HEK293 (cell line): ENCODE results near the gene CDX1.

Experiments used
- CTCF ChIA-PET: fragments of 350-600 bp; formaldehyde crosslinking; extraction: SDS; loops from one replicate; lab custom pipeline; 2021; ENCODE audit warnings: antibody characterized with exemption; lab: Yijun Ruan, JAX
- POLR2A ChIA-PET: fragments of 300-600 bp; formaldehyde crosslinking; extraction: SDS; loops from one replicate; lab custom pipeline; 2020; ENCODE audit warnings: antibody characterized with exemption, inconsistent platforms; lab: Yijun Ruan, JAX
- H3K27ac ChIP-seq: fragments of 200-500 bp; sonication (Bioruptor generic); 2 replicates; pipeline ENCODE4 v1.5.1; 2014; ENCODE audit warnings: low read depth, low read length, control low read depth, inconsistent platforms; ENCODE audit errors: extremely low read depth
- H3K36me3 ChIP-seq, 2 experiments: fragments of 200-500 bp in 1 of 2; sonication (Bioruptor generic) in 1 of 2; 1 replicate in 1 of 2; 2 replicates in 1 of 2; pipeline ENCODE4 v1.5.1; 2014 to 2017; ENCODE audit warnings: inconsistent platforms in 2 of 2, low read length in 2 of 2; ENCODE audit not compliant: control insufficient read depth in 2 of 2, insufficient read depth in 1 of 2
- H3K4me1 ChIP-seq: fragments of 200-500 bp; sonication (Bioruptor generic); 2 replicates; pipeline ENCODE4 v1.5.1; 2014; ENCODE audit warnings: mild to moderate bottlenecking, low read length, inconsistent platforms; ENCODE audit not compliant: control insufficient read depth, insufficient read depth
- H3K4me3 ChIP-seq: 2 replicates; pipeline ENCODE4 v1.5.1; 2011; ENCODE audit warnings: low read depth, mild to moderate bottlenecking, control low read depth, low read length, moderate library complexity
- H3K9me3 ChIP-seq: fragments of 200-500 bp; sonication (Bioruptor generic); 2 replicates; pipeline ENCODE4 v1.5.1; 2014; ENCODE audit warnings: low read depth, low read length, inconsistent platforms; ENCODE audit not compliant: control insufficient read depth, insufficient read depth
- BCL6B ChIP-seq: fragments of 450-650 bp; formaldehyde crosslinking; IDR thresholded peaks from 2 replicates; pipeline ENCODE4 v1.5.1; 2017; ENCODE audit warnings: missing biosample characterization, missing genetic modification characterization
- FEZF1 ChIP-seq: fragments of 450-650 bp; formaldehyde crosslinking; IDR thresholded peaks from 2 replicates; pipeline ENCODE4 v1.5.1; 2016; ENCODE audit warnings: missing biosample characterization, missing genetic modification characterization
- HOXC10 ChIP-seq: sonication (generic); formaldehyde crosslinking; IDR thresholded peaks from 2 replicates; pipeline ENCODE4 v1.8.1; 2023; ENCODE audit warnings: mild to moderate bottlenecking, missing genetic modification reagents
- MYNN ChIP-seq: fragments of 450-650 bp; formaldehyde crosslinking; IDR thresholded peaks from 2 replicates; pipeline ENCODE4 v1.5.1; 2016; ENCODE audit warnings: missing biosample characterization, missing genetic modification characterization, borderline replicate concordance
- PRDM1 ChIP-seq: fragments of 450-650 bp; formaldehyde crosslinking; IDR thresholded peaks from 2 replicates; pipeline ENCODE4; 2016; ENCODE audit warnings: missing biosample characterization, missing genetic modification characterization
- RBAK ChIP-seq: fragments of 450-650 bp; formaldehyde crosslinking; IDR thresholded peaks from 2 replicates; pipeline ENCODE4 v1.5.1; 2016; ENCODE audit warnings: missing biosample characterization, missing genetic modification characterization
- ZBTB21 ChIP-seq: fragments of 450-650 bp; formaldehyde crosslinking; IDR thresholded peaks from 2 replicates; pipeline ENCODE4 v1.5.1; 2017; ENCODE audit warnings: missing biosample characterization, missing genetic modification characterization
- ZBTB7A ChIP-seq: fragments of 450-650 bp; formaldehyde crosslinking; IDR thresholded peaks from 2 replicates; pipeline ENCODE4 v1.5.1; 2016; ENCODE audit warnings: low read depth, missing biosample characterization, missing genetic modification characterization
- ZNF132 ChIP-seq: fragments of 450-650 bp; formaldehyde crosslinking; IDR thresholded peaks from 2 replicates; pipeline ENCODE4 v1.5.1; 2017; ENCODE audit warnings: missing biosample characterization, missing genetic modification characterization, borderline replicate concordance
- ZNF148 ChIP-seq: fragments of 450-650 bp; formaldehyde crosslinking; IDR thresholded peaks from 2 replicates; pipeline ENCODE4 v1.5.0; 2017; ENCODE audit warnings: missing biosample characterization, missing genetic modification characterization, borderline replicate concordance
- ZNF202 ChIP-seq: fragments of 450-650 bp; formaldehyde crosslinking; IDR thresholded peaks from 2 replicates; pipeline ENCODE4 v1.5.1; 2016; ENCODE audit warnings: missing biosample characterization, missing genetic modification characterization, borderline replicate concordance
- ZNF768 ChIP-seq: fragments of 450-650 bp; formaldehyde crosslinking; IDR thresholded peaks from 2 replicates; pipeline ENCODE4 v1.5.1; 2018; ENCODE audit warnings: missing biosample characterization, mild to moderate bottlenecking, missing genetic modification characterization
- TF ChIP-seq, protein P1 (sequence below): fragments of 450-650 bp; formaldehyde crosslinking; IDR thresholded peaks from 2 replicates; pipeline ENCODE4 v1.5.1; 2017; ENCODE audit warnings: missing biosample characterization, missing genetic modification characterization
- TF ChIP-seq, protein P2 (sequence below): fragments of 450-650 bp; formaldehyde crosslinking; IDR thresholded peaks from 2 replicates; pipeline ENCODE4 v1.5.1; 2017; ENCODE audit warnings: missing biosample characterization, mild to moderate bottlenecking, missing genetic modification characterization, moderate library complexity
- TF ChIP-seq, protein P3 (sequence below): fragments of 450-650 bp; formaldehyde crosslinking; IDR thresholded peaks from 2 replicates; pipeline ENCODE4 v1.5.1; 2016; ENCODE audit warnings: missing biosample characterization, missing genetic modification characterization, borderline replicate concordance
- TF ChIP-seq, protein P4 (sequence below): fragments of 450-650 bp; formaldehyde crosslinking; IDR thresholded peaks from 2 replicates; pipeline ENCODE4 v1.5.1; 2016; ENCODE audit warnings: missing biosample characterization, missing genetic modification characterization

Gene CDX1

DNA sequence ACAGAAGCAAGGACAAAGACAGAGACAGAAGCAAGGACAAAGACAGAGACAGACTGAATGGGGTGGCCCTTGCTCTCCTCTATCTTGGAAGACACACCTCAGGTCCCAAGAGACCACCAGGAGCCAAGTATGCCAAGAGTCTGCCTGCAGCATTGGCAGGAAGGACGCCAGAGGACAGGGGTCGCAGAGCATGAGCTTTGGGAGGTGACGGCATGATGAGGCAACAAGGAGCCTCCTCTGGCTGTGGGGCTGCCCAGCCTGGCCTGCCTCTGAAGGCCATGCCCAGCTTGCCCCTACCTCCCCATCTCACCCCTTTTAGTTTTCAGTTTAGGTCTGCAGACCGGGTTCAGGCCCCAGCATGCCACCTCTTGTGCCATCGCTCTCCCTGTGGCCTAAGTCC is 28.6 kb upstream of the CDX1 start (continued):
- TF ChIP-seq BCL6B (tag by site-specific recombination): no peak
- TF ChIP-seq, protein P1, sequence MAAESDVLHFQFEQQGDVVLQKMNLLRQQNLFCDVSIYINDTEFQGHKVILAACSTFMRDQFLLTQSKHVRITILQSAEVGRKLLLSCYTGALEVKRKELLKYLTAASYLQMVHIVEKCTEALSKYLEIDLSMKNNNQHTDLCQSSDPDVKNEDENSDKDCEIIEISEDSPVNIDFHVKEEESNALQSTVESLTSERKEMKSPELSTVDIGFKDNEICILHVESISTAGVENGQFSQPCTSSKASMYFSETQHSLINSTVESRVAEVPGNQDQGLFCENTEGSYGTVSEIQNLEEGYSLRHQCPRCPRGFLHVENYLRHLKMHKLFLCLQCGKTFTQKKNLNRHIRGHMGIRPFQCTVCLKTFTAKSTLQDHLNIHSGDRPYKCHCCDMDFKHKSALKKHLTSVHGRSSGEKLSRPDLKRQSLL (tag by site-specific recombination): no peak
- no peak for TF ChIP-seq ZBTB21

DNA sequence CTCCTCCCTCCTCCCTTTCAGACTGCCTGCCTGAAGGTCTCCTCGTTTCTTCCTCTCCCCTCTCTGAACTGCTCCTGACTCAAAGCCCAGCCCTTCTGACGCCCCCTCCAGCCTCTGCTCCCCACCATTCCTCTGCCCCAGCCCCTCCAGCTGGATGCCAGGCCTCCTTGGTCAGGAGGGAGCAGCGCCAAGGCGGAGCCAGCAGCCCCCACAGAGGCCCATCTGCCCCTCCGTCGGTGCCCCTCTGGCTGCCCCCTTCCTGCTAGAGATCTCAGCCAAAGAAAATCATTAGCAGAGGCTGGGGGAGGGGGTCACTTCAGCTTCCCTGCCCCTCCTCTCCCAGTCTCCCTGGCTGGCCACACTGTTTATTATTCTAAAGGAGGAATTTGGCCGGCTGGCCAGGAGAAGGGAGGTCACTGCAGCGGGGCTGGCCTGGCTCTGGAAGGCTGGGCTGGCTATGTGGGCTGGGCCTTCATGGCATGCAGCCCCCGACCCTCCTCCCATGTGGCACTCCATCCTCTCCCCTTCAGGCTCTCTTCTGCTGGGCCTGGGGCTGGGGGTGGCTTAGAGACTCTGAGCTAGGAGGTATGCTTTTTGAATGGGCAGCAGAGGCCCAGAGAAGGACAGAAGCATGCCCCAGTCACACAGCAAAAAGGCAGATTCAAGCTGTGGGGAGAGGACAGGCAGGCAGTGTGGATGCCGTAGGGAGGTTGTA is 27.9 kb upstream of the CDX1 start:
- H3K9me3 ChIP-seq: no peaks in the 10 kb centered on the region
- TF ChIP-seq ZBTB7A (tag by site-specific recombination): no peak
- no peak for TF ChIP-seq ZNF148 (tag by site-specific recombination)
- no peak for TF ChIP-seq FEZF1 (tag by site-specific recombination)
- TF ChIP-seq ZNF202 (tag by site-specific recombination): no peak
- TF ChIP-seq, protein P2, sequence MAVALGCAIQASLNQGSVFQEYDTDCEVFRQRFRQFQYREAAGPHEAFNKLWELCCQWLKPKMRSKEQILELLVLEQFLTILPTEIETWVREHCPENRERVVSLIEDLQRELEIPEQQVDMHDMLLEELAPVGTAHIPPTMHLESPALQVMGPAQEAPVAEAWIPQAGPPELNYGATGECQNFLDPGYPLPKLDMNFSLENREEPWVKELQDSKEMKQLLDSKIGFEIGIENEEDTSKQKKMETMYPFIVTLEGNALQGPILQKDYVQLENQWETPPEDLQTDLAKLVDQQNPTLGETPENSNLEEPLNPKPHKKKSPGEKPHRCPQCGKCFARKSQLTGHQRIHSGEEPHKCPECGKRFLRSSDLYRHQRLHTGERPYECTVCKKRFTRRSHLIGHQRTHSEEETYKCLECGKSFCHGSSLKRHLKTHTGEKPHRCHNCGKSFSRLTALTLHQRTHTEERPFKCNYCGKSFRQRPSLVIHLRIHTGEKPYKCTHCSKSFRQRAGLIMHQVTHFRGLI (tag by site-specific recombination): peak; percentile 59; the same call in 1 of the 2 replicates
- peak; percentile 36; the same call in 1 of the 2 replicates for TF ChIP-seq ZNF768 (tag by site-specific recombination)
- TF ChIP-seq, all 188 proteins: peak for 2
- H3K36me3 ChIP-seq: no peaks in the 10 kb centered on the region
- POLR2A ChIA-PET: no interaction called here
- no peak overlapping the region for H3K27ac ChIP-seq
- CTCF ChIA-PET: interaction anchor here (0.5 to 1.4 kb wide), 2 partner anchors 8 to 298 kb away, joined by 3 read pairs; no protein-coding TSS in a partner anchor
- no peaks in the 10 kb centered on the region for H3K4me1 ChIP-seq
- H3K4me3 ChIP-seq: no peak overlapping the region

DNA sequence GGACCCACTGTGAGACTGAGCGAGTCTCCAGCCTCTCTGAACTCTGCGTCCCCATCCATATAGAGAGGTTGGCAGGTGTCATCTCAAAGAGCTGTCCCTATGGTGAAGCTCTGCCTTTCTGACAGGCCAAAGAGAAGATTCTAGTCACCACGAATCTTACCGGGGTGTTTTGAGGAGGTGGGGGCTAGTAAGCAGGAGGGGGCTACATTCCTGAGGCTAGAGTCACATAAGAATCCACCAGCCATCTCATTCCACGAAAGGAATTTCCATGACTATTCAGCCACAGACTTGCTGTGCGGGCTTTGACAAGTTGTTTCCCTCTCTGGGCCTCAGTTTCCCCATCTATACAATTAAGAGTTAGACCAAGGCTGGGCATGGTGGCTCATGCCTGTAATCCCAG is 27.2 kb upstream of the CDX1 start:
- no peaks in the 10 kb centered on the region for H3K36me3 ChIP-seq
- POLR2A ChIA-PET: no interaction called here
- H3K4me1 ChIP-seq: 0 out of 2 replicates have a peak, but pooled peaks cover under 1% of the 10 kb centered on the region
- no peak overlapping the region for H3K27ac ChIP-seq
- H3K9me3 ChIP-seq: no peaks in the 10 kb centered on the region
- CTCF ChIA-PET: interaction anchor here (1.4 kb wide), 1 partner anchor 9 kb away, joined by 3 read pairs; no protein-coding TSS in a partner anchor
- H3K4me3 ChIP-seq: no peak overlapping the region
- TF ChIP-seq HOXC10 (CRISPR knock-in tag) (no peak), ZNF132 (no peak), MYNN (tag by site-specific recombination) (no peak), PRDM1 (no peak), RBAK (no peak)
- TF ChIP-seq, protein P3, sequence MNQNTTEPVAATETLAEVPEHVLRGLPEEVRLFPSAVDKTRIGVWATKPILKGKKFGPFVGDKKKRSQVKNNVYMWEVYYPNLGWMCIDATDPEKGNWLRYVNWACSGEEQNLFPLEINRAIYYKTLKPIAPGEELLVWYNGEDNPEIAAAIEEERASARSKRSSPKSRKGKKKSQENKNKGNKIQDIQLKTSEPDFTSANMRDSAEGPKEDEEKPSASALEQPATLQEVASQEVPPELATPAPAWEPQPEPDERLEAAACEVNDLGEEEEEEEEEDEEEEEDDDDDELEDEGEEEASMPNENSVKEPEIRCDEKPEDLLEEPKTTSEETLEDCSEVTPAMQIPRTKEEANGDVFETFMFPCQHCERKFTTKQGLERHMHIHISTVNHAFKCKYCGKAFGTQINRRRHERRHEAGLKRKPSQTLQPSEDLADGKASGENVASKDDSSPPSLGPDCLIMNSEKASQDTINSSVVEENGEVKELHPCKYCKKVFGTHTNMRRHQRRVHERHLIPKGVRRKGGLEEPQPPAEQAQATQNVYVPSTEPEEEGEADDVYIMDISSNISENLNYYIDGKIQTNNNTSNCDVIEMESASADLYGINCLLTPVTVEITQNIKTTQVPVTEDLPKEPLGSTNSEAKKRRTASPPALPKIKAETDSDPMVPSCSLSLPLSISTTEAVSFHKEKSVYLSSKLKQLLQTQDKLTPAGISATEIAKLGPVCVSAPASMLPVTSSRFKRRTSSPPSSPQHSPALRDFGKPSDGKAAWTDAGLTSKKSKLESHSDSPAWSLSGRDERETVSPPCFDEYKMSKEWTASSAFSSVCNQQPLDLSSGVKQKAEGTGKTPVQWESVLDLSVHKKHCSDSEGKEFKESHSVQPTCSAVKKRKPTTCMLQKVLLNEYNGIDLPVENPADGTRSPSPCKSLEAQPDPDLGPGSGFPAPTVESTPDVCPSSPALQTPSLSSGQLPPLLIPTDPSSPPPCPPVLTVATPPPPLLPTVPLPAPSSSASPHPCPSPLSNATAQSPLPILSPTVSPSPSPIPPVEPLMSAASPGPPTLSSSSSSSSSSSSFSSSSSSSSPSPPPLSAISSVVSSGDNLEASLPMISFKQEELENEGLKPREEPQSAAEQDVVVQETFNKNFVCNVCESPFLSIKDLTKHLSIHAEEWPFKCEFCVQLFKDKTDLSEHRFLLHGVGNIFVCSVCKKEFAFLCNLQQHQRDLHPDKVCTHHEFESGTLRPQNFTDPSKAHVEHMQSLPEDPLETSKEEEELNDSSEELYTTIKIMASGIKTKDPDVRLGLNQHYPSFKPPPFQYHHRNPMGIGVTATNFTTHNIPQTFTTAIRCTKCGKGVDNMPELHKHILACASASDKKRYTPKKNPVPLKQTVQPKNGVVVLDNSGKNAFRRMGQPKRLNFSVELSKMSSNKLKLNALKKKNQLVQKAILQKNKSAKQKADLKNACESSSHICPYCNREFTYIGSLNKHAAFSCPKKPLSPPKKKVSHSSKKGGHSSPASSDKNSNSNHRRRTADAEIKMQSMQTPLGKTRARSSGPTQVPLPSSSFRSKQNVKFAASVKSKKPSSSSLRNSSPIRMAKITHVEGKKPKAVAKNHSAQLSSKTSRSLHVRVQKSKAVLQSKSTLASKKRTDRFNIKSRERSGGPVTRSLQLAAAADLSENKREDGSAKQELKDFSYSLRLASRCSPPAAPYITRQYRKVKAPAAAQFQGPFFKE: no peak
- TF ChIP-seq, protein P4, sequence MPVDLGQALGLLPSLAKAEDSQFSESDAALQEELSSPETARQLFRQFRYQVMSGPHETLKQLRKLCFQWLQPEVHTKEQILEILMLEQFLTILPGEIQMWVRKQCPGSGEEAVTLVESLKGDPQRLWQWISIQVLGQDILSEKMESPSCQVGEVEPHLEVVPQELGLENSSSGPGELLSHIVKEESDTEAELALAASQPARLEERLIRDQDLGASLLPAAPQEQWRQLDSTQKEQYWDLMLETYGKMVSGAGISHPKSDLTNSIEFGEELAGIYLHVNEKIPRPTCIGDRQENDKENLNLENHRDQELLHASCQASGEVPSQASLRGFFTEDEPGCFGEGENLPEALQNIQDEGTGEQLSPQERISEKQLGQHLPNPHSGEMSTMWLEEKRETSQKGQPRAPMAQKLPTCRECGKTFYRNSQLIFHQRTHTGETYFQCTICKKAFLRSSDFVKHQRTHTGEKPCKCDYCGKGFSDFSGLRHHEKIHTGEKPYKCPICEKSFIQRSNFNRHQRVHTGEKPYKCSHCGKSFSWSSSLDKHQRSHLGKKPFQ (tag by site-specific recombination): no peak
